Hematopoietic multipotent progenitor cell treated with erythropoietin and hydrocortisone succinate and interleukin-3 and kit ligand, for 4 days (in vitro differentiated cells): ENCODE measurements around the gene SESN1.

Source experiments
- DNase-seq: peaks from one replicate; pipeline ENCODE4 v3.0.0-alpha.2; 2015

The SESN1 gene

GRCh38 chr6:109024784-109025183, 69.9 kb downstream of the SESN1 start:
- no peak for DNase-seq

- no peak for DNase-seq
Measured at GRCh38 chr6:109024368-109024767, 70.3 kb downstream of the SESN1 start.

- DNase-seq: peak; percentile 44
Measured at GRCh38 chr6:109023356-109023925, 71.2 kb downstream of the SESN1 start.

DNA sequence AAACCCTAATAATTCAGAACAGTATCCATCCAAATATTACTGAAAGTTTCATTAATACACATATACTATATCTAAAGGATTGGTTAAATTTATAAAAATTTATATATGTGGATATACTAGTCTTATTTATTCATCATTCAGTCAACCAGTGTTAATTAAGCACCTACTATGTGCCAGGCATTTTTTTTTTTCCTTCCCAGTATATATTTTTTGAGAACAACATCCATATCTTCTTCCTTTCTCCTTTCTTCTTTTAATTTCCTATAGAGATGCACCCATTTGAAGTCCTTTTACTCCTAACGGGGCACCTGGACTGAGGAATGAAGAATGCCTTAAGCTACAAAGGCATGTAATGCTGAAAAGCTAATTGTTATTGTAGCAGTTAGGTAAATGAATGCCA, 72.8 kb downstream of the SESN1 start:
- DNase-seq: no peak

DNA sequence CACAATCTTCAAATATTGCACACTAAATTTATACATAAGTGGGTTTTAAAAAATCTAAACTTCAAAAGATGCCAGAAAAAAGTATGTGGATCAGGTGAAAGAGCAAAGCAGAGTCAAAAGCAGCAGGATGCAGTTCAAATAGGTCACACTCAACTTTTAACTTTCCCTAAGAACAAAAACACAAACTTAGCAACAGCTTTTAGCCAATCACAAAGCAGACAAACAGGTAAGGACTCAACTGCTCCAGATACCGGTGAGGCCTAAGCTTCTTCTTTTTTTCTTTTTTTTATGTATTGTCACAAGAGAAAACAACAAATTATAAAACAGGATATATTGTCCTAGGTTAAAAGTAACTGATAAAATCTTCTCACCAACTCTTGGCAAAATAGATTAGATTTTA, 74.7 kb downstream of the SESN1 start:
- no peak for DNase-seq

DNA sequence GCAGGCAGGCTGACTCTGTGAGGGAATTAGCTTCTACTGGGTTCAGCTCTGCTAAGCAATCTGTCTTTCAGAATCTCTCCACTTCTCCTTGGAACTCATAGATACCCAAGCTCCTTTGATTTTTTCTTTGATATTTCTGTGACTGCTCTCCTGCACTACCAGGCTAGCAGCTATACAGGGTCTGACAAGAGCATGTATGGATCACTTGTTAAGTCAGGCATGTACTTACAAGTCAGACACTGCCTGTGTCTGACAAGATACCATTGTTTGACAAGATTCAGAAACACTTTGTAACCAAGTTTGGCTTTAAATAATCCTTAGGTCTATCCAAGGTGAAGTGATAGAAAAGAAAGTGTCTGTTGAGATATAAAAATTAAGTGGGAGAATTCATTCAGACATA, 79.5 kb downstream of the SESN1 start:
- no peak for DNase-seq

DNA sequence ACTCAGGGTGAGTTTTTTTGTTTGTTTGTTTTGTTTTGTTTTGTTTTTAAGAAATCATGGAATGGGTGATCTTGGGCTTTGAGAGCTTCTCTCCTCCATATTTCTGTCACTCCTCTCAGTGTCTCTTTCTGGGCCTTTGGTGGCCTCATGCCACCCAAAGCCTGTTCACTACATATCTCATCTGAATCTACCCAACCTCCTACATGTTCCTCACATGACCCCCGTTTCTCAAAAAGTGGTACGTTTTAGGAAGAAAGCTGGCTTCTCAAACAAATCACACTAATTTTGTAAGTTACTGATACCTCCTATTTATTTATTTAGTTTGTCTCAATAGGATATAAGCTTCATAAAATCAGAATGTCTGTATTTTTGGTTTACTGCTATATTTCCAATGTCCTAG, 80.0 kb downstream of the SESN1 start:
- peak; percentile 42 for DNase-seq

DNA sequence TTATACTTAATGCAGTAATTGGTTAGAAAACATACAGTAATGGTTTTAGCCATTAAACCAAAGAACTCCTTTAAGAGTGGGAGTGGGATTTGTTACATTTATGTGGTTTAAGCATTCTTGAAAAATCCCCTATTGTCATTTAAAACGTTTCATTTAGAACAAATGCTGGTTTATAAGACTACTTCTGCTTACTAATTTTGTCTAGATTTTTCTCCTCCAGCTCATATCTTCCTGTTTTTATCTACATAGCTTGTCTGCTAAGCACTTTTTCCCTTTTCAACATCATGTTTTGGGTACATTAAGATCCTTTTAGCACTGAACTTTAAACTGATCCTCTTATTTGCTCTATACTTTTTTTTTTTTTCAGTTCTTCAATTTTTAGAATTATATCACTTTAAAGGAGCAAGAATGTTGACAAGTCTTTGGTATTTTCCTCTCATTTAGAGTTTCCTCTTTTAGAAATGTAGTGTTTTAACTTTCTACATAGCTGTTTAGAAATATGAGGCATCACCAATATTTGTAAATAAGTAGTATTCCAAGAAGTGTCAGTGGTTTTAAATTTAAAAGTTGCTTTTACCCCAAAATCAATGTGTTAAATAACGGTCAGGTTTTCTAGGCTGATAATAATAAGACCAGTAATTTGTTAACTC, 80.9 kb downstream of the SESN1 start:
- DNase-seq: peak; percentile 51

GRCh38 chr6:109010705-109011102, 83.9 kb downstream of the SESN1 start:
- DNase-seq: no peak

DNA sequence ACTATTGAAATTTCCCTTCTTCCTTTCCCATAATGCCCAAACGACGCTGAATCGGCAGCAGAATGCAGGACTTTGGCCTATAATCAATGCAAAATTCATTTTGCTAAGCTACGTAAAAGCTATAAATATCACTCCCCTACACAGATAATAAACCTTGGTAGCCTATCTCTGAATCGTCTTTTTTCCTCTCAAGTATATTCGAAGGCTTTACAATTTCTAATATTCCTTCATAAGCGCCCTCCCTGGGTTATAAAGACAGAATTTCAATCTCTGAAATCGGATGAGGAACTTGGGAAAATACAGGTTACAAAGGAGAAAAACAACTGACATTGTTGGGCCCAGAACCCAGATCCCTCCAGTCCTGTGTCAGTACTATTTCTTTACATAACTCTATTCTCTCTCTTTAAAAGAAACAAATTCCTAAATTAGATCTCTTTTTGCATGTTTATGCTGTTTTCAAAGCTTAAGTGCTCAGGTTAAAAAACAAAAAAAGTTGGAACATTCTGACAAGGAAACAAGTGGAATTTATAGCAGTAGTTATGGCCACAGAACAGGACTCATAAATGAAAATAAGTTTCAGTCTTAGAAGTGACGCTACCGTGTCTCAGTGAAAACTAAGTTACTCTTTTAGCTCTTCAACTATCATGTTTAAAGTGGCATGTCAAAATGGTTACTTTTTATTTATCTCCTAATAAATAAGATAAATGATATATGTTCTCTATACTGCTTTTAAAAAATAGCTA, 84.5 kb downstream of the SESN1 start:
- DNase-seq: no peak

DNA sequence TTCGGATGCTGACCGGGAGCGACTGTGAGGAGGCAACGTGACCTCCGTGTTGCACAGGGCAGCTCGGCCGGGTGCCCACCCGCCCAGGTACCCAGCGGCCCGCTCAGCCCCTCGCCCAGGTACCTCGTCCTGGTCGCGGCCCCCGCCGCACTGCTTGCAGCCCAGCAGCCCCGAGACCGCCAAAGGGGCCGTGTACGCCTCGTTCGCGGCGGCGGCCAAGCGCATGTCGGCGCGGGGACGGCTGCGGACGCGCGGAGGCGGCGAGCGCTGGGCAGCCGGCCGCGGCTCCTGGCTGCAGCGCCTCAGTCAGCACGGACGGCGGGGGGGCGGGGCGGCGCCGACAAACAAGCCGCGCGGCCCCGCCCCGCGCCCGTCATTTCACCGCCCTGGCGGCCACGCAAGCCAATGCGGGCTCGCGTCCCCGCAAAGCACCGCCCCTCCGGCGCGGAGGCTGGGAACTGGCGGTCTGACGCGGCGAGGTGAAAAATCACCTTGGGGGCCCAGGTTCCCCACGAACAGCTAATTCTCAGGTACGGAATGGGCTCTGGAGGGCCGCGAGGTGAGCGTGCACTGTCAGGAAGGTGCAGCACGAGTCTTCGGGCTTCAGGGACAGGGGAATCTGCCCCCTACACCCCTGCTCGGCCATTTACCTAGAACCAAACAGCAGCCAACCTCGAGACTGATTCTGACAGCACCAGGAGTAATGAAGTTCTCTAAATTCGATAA, 85.2 kb downstream of the SESN1 start:
- peak; percentile 95 for DNase-seq

- peak; percentile 61 for DNase-seq
Measured at GRCh38 chr6:109008537-109009235, 86.0 kb downstream of the SESN1 start.

DNA sequence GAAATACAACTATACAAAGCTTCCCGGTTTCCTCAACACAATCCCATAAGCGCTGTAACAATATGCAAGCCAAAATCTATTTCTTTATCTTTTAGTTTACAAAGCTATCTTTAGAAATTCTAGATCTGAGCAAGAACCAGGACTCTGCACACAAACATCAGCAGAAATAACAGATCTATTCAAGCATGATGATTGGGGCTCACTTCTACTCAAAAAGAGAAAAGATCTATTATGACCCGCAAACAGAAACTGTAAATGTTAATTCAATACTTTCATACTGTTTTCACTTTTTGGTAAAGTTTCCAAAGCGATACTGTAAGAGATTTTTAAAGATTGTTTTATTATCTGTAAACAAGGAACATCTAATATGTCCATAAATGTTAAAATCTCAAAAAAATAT, 86.6 kb downstream of the SESN1 start:
- no peak for DNase-seq

DNA sequence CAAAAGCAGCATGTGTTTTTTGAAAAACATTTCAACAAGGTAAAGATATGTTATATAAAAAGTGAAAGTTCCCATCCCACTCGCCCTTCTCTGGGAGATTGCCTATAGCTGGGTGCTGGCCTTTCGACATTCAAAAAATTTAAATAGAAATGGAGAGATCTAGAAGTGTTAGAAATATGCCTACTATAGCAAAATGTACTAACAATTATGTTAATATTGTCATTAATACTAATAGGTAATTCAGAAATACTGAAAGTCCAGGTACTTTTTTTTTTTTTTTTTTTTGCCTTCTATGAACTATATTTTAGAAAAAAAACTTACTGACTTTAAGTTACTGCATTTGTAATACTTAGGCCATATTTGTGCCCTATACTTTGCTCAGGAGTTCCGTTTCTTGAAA, 87.1 kb downstream of the SESN1 start:
- no peak for DNase-seq

DNA sequence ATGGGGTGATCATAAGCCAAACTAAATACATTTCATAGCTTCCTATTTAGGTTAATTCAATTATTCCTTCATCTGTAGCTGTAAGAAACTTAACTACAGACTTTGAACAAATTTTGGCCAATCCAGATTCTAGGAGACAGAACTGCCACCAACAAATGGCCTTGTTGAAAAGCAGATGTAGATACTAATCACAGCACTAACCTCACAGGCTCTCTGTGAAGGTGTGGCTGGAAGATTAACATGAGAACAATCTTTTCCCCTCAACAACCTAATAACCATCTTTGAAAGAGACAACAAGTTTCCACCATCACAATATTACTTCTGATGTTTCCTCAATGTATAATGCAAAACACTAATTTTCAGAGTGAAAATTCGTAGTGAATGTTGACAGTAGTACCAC, 87.8 kb downstream of the SESN1 start:
- DNase-seq: peak; percentile 42

DNA sequence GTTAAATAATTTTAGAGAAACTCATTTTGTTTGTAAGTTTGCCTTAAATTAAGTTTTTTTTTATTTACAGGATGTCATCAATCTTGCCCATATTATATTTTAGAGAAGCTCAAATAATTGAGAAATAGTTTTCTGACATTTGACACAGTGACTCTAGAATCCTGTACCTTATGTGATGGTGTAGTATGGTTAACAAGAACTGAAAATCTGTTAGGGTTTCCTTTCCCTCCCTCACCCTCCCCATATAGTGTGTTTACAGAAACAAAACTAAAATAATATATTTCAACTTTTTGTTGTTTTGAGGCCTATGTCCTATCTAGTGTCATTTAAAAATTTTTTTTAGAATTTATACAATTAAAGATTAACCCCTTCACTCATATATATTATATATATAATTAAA, 91.8 kb downstream of the SESN1 start:
- no peak for DNase-seq

GRCh38 chr6:109002051-109002697, 92.5 kb downstream of the SESN1 start:
- DNase-seq: no peak

DNA sequence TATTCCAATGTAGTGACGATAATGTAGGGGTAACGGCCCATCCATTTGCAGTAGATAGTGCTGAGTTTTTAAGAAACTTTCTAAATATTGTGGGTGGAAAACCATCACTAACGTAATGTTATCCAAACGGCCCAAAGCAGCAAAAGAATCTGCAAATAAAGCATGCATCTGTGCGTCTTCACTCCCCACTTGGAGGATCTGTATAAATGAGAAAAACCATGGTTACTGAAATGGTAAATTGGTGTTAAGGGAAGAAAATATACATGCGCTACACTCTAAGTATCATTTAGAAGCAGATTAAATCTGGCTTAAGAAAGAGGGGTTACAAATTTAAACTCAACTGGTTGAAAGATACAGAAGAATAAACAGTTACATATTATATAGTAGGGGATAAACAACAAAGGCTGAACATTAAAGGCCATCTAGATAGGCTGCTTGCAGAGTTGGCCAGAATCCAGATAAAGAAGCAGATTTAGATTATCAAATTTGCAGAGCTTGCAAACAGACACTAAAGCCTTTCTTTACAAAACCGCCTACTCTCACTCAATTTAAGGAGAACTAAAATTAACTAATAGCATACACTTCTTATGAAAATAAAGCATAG, 93.3 kb downstream of the SESN1 start:
- no peak for DNase-seq

GRCh38 chr6:109000289-109000688, 94.4 kb downstream of the SESN1 start:
- no peak for DNase-seq

- no peak for DNase-seq
Measured at GRCh38 chr6:108999428-108999827, 95.2 kb downstream of the SESN1 start.

- DNase-seq: no peak
Measured at GRCh38 chr6:108998485-108998884, 96.2 kb downstream of the SESN1 start.

GRCh38 chr6:108996208-108996607, 98.4 kb downstream of the SESN1 start:
- no peak for DNase-seq
